Subcutaneous abdominal adipose tissue (tissue), 5 donors: ENCODE results near the gene SHISA2.
"Not testable (repeated sequence)": the region's sequence is repeated elsewhere in the genome, so short reads cannot be mapped to it uniquely, and the experiment has no call there.

ENCODE experiments used
- H3K27ac ChIP-seq: one replicate; pipeline ENCODE4 v1.7.0; 2013; ENCODE audit warnings: low read depth, mild to moderate bottlenecking, inconsistent platforms, low read length, moderate library complexity
- H3K27me3 ChIP-seq, 5 donors: one replicate each; pipeline ENCODE4 v1.7.0; 2013; ENCODE audit warnings: low read length in 5 of 5, inconsistent platforms in 1 of 5; ENCODE audit not compliant: control insufficient read depth in 5 of 5, insufficient read depth in 4 of 5
- H3K36me3 ChIP-seq, 5 donors: one replicate each; pipeline ENCODE4 v1.7.0; 2013; ENCODE audit warnings: low read length in 5 of 5; ENCODE audit not compliant: control insufficient read depth in 5 of 5, insufficient read depth in 5 of 5
- H3K4me1 ChIP-seq, 5 donors: one replicate each; pipeline ENCODE4 v1.7.0; 2013; ENCODE audit warnings: low read length in 5 of 5, mild to moderate bottlenecking in 3 of 5, moderate library complexity in 1 of 5; ENCODE audit not compliant: control insufficient read depth in 5 of 5, insufficient read depth in 5 of 5
- H3K4me3 ChIP-seq, 5 donors: one replicate each; pipeline ENCODE4 v1.7.0; 2013; ENCODE audit warnings: low read length in 5 of 5, low read depth in 1 of 5
- H3K9ac ChIP-seq, 5 donors: one replicate each; pipeline ENCODE4 v1.7.0; 2013; ENCODE audit warnings: low read length in 5 of 5, mild to moderate bottlenecking in 4 of 5, moderate library complexity in 3 of 5
- H3K9me3 ChIP-seq, 5 donors: one replicate each; pipeline ENCODE4 v1.7.0; 2013; ENCODE audit warnings: low read length in 5 of 5; ENCODE audit not compliant: control insufficient read depth in 5 of 5
- donor health status: healthy.
- donor health status: healthy.
- donor health status: healthy.
- donor health status: healthy.
- donor health status: healthy.

The SHISA2 gene

DNA sequence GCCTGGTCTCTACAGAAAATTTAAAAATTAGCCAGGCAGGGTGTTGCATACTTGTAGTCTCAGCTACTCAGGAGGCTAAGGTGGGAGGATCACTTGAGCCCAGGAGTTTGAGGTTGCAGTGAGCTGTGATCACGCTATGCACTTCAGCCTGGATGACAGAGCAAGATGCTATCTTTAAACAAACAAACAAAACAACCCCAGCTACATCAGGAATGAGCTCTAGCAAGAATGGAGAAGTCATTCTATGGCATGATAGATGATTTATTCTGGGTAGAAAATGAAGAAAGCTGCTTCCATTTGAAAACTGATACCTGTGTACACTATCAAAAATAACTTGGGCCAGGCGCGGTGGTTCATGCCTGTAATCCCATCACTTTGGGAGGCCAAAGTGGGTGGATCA is 15.8 kb upstream of the SHISA2 start:
- H3K9me3 ChIP-seq, result no peaks in the 10 kb centered on the region
- no peak overlapping the region for H3K4me3 ChIP-seq
- H3K36me3 ChIP-seq, result no peaks in the 10 kb centered on the region
- H3K27ac ChIP-seq, result no peak overlapping the region
- H3K9ac ChIP-seq, result no peak overlapping the region
- H3K4me1 ChIP-seq, result no peaks in the 10 kb centered on the region
- H3K27me3 ChIP-seq, result peaks cover 0 to 5% (median 0%) of the 10 kb centered on the region in 5 donors

DNA sequence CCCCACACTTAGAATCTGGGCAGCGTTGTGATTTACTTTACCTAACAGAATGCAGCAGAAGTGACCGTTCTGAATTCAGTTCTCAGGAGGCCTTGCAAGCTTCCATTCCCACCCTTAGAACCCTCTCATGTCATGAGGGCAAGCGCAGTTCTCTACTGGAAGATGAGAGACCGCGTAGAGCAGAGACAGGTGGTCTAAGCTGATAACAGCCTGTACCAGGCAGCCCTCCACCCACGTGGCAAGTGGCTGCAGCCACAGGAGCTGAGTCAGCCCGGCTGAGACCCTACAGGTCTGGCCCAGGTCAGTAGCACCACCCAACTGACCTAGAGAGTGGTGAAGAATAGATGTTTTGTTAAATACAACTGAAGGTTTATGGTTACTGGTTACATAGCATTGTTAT is 14.7 kb upstream of the SHISA2 start:
- H3K27me3 ChIP-seq, H3K27ac ChIP-seq, H3K9ac ChIP-seq, H3K4me1 ChIP-seq, H3K4me3 ChIP-seq, H3K36me3 ChIP-seq, H3K9me3 ChIP-seq: not testable (repeated sequence)

DNA sequence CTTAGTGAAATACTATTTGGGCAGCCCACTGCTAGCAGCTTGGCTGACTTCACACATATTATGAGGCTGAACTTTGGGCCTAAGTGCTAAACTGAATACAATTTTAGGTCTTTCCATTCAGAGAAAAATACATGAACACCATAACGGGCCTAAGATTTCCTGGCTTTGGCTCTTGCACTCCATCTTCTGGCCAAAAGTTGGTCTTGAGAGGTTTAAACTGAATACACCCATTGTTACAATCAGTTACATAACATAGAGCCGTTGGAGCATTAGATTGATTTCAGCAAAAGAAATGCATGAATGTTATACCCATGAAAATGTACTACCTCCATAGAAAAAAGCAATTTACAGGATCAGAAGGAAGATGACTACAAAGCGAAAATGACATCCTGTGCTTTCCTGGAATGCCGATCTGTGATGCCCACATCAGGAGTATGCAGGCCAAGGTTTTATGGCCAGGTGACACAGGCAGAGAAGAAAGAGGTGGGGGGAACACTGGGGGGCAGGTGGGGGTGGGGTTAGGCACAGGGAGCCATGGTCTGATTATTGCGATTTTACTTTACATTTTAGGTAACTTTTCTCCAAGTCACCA is 11.1 kb upstream of the SHISA2 start:
- no peaks in the 10 kb centered on the region for H3K36me3 ChIP-seq
- H3K27me3 ChIP-seq, result peaks cover 0 to 3% (median 0%) of the 10 kb centered on the region in 5 donors

DNA sequence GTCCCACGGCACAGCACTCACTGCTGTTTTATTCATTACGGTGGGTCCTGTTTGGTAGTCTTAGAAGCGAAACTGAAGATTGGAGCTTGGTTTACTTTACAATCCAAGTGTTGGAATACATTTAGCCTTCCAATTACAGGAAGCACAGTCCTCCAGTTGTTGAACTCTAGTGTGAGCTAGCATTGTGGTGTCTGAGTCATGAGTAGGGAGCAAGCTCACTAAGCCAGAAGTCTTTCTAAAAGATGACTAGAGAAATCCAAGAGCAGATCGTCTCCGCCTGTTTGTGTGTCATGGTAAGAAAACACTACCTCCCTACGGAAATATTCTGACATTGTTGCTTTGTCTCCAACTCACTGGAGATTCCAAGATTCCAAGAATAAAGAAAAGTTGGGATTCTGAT is 10.1 kb upstream of the SHISA2 start:
- Histone ChIP-seq H3K36me3 (no peaks in the 10 kb centered on the region), H3K27me3 (peaks cover 0 to 3% (median 0%) of the 10 kb centered on the region in 5 donors), H3K9me3 (no peaks in the 10 kb centered on the region), H3K9ac (no peak overlapping the region), H3K4me3 (no peak overlapping the region), H3K27ac (no peak overlapping the region), H3K4me1 (no peaks in the 10 kb centered on the region)

More for the DNA sequence above, 11.1 kb upstream of the SHISA2 start:
- Histone ChIP-seq H3K4me3 (no peak overlapping the region), H3K9me3 (no peaks in the 10 kb centered on the region), H3K9ac (no peak overlapping the region), H3K27ac (no peak overlapping the region), H3K4me1 (no peaks in the 10 kb centered on the region)

DNA sequence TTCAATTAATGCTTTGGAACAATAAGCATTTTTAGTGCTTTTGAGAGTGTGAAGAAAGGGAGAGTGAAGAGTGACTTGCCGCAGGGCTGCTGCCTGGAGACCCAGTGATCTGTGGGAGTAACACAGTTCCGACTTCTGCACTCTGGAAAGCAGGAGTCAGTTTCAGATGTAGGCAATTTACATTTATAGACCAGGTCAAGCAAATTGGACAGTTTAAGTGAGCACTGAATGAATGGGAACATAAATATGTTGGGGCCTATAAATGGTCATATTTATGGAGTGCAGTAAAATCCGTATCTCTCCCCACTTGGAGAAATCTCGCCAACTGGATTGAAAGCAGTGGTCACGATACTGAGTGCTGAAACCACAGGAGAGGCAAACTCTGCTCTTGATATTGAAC is 9.4 kb upstream of the SHISA2 start:
- no peaks in the 10 kb centered on the region for H3K4me1 ChIP-seq
- no peak overlapping the region for H3K4me3 ChIP-seq
- H3K36me3 ChIP-seq, result no peaks in the 10 kb centered on the region
- peaks cover 0 to 3% (median 0%) of the 10 kb centered on the region in 5 donors for H3K27me3 ChIP-seq
- no peak overlapping the region for H3K9ac ChIP-seq
- H3K9me3 ChIP-seq, result no peaks in the 10 kb centered on the region
- no peak overlapping the region for H3K27ac ChIP-seq

DNA sequence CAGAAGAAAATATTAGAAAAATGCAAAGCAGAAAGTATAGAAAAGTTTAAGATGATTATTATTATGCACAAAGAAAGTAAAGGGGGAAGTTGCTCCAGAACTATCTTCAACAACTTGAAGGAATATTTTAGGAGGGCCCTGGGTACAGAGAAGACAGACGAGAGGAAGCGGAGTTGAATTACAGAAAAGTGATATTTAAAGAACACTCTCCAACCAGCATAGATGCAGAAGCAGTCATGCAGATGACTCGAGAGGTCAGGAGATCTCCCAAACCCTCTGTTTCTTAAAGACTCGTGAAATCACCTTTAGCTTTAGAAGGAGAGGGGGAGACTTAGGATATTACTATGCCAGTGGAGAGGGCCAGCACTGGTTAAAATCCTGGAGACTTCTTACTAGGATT is 8.5 kb upstream of the SHISA2 start:
- no peaks in the 10 kb centered on the region for H3K4me1 ChIP-seq
- H3K27me3 ChIP-seq, result peaks cover 0 to 5% (median 0%) of the 10 kb centered on the region in 5 donors
- no peaks in the 10 kb centered on the region for H3K36me3 ChIP-seq
- no peaks in the 10 kb centered on the region for H3K9me3 ChIP-seq
- H3K27ac ChIP-seq, result no peak overlapping the region
- H3K9ac ChIP-seq, result no peak overlapping the region
- no peak overlapping the region for H3K4me3 ChIP-seq

DNA sequence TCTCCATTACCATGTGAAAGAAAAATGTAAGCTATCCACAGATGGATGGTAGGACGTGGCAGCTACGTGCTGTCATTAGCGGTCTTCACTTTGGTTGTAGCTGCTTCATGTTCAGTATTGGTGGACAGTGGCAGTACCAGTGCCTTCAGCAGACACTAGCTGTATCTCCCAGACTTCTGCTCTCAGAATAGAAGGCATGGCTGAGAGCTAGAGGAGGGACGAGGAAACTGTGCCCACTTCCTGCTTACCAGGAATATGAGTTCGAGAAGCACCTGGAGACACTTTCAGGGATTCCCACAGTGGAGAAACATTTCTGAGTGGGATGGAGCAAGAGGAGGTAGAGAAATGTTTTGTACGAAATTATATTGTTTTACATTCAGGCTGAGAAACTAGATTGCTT is 6.9 kb upstream of the SHISA2 start:
- H3K9ac ChIP-seq, result no peak overlapping the region
- no peaks in the 10 kb centered on the region for H3K4me1 ChIP-seq
- no peaks in the 10 kb centered on the region for H3K36me3 ChIP-seq
- H3K27ac ChIP-seq, result no peak overlapping the region
- peaks cover 0 to 6% (median 0%) of the 10 kb centered on the region in 5 donors for H3K27me3 ChIP-seq
- no peak overlapping the region for H3K4me3 ChIP-seq
- H3K9me3 ChIP-seq, result no peaks in the 10 kb centered on the region

DNA sequence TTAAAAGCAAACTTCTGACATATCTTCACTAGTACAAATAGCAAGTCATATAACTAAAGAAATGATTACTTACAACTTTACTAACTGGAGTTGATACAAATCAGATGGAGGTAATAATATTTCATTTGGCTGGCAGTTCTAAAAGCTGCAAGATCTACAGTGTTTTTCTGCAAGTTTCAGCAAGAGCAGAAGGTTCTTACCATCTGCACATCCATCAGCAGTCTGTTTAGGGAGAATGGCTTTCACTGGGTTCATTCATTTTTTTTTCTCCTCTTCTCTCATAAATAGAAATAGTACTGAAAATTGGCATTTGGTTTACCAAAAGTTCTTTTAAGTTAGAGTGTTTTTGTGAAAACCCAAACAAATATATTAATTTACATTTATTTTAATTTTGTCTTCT is 3.1 kb upstream of the SHISA2 start:
- Histone ChIP-seq H3K4me1 (peaks cover 0 to 25% (median 22%) of the 10 kb centered on the region in 5 donors), H3K36me3 (no peaks in the 10 kb centered on the region), H3K9me3 (no peaks in the 10 kb centered on the region), H3K4me3 (no peak overlapping the region), H3K9ac (no peak overlapping the region), H3K27me3 (peaks cover 12 to 34% (median 14%) of the 10 kb centered on the region in 5 donors), H3K27ac (no peak overlapping the region)

DNA sequence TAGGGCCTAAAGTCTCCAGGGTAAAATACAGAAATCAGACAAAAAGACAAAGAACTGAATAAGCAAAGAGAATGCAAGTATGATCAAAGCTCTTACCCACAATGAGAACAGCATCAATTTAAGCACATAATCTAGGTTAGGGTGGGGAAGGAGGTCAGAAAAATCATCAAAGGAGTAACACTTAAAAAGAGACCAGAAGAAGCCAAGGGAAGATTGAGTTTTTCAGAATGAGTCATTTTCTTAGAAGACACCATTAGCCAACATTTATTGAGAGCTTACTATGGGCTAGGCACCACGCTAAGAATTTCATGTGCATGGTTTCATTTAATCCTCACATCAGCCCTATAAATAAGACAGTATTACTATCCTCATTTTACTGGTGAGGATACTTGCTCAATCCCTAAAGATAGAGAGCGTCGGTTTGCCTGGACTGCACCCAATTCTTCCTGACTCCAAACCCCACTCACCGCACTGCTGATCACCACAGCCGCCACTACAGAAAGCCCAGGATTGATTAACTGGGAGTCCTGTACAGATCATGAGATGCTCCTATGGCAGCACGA is 1.7 kb upstream of the SHISA2 start:
- H3K4me1 ChIP-seq, result peaks cover 0 to 32% (median 24%) of the 10 kb centered on the region in 5 donors
- no peaks in the 10 kb centered on the region for H3K36me3 ChIP-seq
- no peaks in the 10 kb centered on the region for H3K9me3 ChIP-seq
- H3K27ac ChIP-seq, result no peak overlapping the region
- H3K27me3 ChIP-seq, result peaks cover 22 to 45% (median 28%) of the 10 kb centered on the region in 5 donors
- H3K9ac ChIP-seq, result no peak overlapping the region
- H3K4me3 ChIP-seq, result no peak overlapping the region

DNA sequence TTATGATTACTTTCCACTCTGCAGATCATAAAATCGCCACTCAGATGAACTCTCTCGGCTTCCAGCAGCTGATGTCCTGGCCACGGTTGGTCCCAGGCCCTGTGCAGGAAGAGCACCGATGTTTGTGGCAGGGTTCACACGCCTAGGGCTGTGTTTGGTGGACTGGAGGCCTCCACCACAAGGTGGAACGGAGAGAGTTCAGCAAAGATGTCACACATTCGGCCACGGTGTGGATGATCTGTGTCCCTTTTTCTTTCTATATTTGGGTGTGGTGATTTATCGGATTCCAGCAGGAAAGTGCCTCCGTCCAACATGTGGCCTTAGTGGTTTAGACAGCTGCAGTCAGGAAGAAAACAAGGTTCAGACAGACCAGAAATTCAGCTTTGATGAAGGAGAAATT is 521 bp upstream of the SHISA2 start:
- H3K4me1 ChIP-seq, result peaks cover 0 to 32% (median 24%) of the 10 kb centered on the region in 5 donors
- H3K9ac ChIP-seq, result peak overlapping the region in 1 of 5 donors; percentile 16
- no peaks in the 10 kb centered on the region for H3K9me3 ChIP-seq
- H3K27me3 ChIP-seq, result peaks cover 22 to 55% (median 32%) of the 10 kb centered on the region in 5 donors
- peak overlapping the region; percentile 46 to 71 (median 64) for H3K4me3 ChIP-seq
- H3K36me3 ChIP-seq, result no peaks in the 10 kb centered on the region
- H3K27ac ChIP-seq, result no peak overlapping the region
